Stimulated activated CD4-positive, alpha-beta T cell treated with anti-CD3 and anti-CD28 coated beads, Interleukin-15, amount 100 ng/mL, for 24 hours (primary cell): ENCODE data around the gene SERINC5.
A peak's percentile ranks its signal among the peaks of the same experiment; 100 is the strongest.
"Not testable (repeated sequence)": the region's sequence is repeated elsewhere in the genome, so short reads cannot be mapped to it uniquely, and the experiment has no call there.

ENCODE experiments used
- DNase-seq: peaks from one replicate; pipeline ENCODE4 v3.0.0-alpha.2; 2020

Gene SERINC5

DNA sequence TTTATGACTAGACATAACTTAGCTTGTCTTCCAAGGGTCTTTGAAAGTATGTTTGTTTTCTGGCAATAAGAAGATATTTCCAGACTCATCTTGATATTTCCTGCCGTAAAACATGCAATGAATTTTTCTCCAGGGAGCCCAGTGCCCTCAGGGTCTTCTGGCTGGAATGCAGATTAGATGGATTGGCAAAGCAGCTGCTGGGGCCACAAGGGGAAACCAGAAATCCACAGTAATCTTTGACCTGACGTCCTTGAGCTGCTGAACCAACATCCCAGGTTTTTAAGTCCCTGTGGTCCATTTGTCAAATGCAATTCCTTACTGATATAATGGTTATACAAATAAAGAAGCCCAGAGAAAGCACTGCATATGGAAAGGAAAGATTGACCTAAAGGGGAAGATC lies 127.7 kb downstream of the SERINC5 start:
- no peak for DNase-seq

DNA sequence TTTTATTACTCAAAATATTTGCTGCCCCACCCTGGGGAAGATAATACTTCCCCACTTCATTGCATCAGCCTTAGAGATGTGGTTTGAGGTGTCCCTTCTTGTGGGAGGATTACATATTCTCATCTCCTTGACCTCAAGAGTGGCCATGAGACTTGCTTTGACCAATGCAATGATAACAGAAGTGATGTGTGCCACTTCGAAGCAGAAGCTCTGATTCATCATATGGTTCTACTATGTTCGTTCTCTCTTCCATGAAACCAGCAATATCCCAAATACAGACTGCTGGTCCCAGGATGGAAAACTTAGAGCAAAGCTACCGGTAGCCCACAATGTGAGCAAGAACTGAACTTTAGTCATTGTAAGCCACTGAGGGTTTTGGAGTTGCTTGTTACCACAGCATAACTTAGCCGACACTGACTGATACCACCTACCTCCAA lies 128.7 kb downstream of the SERINC5 start:
- DNase-seq, result no peak

DNA sequence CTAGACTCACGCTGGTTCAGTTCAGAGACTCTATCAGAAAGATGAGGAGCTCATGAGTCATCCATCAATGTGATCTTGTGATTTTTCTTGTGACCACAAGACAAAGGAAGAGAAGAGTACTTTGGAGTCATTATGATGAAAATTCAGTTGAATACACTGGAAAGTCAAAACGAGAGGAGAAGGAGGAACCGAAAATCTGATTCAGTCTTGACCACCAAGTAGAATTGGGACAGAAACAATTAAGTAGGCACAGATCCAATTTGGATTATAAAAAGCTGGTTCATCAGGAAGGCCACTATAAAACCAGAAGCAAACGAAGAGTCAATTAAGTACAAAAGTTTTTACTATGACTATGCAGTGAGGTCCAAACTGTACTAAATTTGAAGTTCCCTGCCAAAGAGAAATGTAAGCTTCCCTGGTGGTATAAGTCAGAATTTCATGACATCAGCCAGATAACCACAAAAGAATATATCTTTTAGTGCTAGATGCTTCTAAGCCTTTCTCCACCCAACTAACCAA lies 129.8 kb downstream of the SERINC5 start:
- DNase-seq, result peak; percentile 30

DNA sequence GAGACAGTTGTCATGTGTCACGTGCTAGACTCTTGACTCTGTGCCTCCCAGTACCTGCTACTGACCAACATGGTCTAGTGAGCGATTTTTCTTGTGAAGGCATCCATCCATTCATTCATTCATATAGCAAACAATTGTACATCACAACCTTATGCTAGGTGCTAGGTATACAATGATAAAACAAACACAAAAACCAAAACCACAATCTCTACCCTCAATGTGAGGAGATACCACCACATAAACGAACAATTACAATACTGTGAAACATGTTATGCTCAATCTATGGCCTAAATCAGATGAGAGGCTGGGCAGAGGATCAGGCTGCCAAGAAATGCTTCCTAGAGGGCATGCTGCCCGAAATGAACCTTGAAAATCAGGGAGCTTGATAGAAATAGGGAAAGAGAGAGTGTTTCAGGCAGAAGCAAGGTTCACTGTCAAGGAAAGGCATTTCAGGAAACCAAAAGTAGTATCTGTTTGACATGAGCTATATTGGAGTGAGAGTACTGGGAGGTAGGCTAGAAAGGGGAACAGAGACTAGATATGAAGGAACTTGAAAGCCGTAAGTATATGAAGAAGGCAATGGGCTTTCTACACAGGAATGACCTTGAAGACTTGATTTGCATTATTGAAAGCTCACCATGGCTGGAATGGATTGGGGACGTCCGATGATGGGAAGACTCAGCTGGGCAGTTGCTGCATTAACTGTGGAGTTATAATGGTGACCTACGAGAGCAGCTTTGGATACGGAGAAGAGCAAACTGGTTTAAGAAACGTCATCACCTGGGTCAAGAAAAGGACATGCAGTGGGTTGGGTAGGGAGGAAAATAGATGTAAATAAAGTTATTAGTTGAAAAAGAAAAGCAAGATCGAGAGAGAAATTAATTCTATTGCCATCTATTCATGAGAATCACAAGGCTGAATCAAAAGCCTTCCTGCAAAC lies 130.6 kb downstream of the SERINC5 start:
- no peak for DNase-seq

DNA sequence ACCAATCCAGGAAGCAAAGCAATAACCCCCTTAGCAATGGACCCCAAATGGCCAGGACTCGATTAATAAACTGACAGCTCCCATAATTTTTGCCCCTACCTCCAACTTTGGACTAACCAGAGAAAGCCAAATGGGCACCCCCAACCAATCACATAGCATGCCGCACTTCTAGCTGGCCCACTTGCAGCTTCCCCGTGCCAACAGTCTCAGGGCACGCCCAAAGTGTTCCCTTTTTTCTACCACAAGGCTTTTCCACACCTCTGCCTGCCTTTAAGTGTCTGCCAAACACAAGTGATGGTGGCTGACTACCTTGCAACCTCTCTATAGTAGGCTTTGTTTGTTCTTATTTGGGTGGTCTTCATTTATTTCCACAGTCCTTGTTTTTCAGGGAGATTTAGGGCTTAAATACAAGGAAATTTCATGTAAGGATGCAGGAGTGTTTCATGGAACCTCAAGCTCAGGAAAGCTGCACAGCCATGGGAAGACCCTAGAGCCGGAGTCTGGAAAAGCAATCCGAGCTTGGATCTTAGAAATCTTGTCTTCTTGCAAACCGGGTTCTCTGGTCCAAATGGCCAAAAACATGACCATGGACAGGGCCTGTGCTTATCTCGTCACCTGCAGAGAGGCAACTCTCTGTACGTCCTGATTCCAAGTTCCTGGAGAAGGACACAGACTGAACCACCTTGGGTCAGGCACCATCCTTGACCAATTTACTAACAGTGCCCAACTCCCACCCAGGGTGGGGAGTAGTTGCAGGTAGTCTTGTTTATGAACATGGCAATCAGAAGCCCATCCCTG lies 131.5 kb downstream of the SERINC5 start:
- DNase-seq, result no peak

DNA sequence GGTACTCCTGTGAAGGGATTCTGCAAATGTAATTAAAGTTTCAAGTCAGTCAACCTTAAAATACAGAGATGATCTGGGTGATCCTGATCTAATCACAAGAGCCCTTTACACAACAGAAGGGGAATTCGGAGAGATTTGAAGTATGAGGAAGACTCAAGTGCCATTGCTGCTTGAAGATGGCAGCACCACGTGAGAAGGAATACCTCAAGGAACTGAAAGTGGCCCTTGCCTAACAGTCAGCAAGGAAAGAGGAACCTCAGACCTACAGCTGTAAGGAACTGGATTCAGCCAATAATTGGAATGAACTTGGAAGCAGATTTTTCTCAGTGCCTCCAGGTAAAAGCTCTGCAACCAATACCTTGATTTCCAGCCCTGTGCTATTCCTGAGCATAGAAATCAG lies 133.3 kb downstream of the SERINC5 start:
- DNase-seq, result no peak

DNA sequence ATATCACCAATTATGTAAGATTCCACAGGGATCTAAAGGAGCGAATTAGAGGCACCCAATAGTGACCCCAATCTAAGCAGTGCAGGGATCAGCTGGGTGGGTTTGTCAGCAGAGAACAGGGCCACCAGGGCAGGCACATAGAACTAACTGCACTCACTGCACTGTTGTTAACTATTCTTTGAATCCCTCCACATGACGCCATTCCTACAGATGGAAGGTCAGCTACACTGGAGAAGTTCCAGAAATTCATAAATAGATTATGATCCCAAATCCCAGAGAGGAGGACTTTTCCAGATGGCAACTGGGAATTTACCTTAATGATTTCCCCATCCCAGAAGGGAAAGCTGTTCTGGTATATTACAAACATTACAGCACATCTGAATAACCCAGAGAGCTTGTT lies 136.5 kb downstream of the SERINC5 start:
- no peak for DNase-seq

DNA sequence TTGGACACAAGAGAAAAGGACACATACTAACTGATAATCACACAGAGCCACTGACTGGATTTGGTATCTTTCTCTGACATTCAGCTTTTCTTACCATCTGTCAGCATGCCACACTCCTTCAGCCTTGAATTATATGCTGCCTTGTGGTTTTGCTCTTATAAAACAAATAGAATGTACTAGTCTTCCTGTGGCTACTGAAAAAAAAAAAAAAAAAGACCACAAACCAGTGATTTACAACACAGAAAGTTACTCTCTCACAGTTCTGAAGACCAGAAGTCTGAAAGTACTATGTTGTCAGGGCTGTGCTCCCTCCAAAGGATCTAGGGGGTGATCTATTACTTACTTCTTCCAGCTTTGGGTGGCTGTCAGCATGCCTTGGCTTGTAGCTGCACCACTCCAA lies 138.4 kb downstream of the SERINC5 start:
- DNase-seq, result no peak

DNA sequence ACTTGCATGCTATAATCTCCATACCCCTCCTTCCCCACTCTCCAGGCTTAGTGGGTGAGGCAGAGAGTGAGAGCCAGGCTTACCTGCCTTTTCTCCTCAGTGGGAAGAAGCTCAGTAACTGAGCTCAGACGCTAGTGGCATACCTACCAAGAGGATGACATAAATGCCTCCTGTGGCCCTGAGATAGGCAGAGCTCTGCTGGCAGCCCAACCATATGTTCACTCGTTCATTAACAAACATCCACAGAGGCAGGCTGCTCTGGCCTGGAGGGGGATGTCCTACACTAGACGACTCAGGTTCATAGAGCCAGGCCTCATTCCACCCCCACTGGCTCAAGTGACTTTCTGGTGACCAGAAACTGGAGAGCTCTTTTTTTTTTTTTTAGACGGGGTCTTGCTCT lies 139.4 kb downstream of the SERINC5 start:
- no peak for DNase-seq

DNA sequence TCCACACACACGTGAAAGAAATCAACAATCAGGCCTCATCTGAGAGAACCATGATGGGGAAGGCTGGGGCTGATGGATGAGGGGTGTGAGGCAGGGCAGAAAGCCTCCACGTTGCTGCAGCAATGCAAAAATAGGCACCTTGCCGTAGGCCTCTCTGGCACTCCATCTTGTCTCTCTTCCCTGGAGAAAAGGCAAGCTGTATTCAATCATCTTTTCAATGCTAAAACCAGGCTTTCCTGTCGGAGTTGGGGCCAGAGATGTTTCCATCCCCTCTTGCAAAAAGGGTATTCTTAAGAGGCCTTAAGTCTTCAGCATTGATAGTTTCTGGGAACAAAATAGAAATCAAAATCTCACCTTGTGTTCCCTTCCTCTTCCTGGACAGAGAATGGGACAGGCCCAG lies 139.8 kb downstream of the SERINC5 start:
- no peak for DNase-seq

DNA sequence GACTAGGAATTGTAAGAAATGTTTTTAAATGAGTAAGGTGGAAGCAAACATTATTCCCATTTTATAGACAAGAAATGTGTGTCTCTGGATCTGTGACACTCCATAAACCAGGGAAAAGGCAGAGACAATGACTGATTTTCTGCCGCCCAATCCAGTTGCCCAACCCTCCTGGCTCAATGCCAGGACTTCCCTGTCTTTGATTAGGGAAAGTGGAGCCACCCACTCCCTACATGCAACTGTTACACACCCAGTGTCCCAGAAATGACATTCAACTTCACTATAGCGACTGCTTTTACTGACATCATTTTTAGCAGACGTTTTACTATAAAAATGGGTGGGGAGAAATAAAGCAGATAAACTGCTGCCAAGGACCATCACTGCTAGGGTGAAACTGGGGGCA lies 141.0 kb downstream of the SERINC5 start:
- DNase-seq, result no peak

DNA sequence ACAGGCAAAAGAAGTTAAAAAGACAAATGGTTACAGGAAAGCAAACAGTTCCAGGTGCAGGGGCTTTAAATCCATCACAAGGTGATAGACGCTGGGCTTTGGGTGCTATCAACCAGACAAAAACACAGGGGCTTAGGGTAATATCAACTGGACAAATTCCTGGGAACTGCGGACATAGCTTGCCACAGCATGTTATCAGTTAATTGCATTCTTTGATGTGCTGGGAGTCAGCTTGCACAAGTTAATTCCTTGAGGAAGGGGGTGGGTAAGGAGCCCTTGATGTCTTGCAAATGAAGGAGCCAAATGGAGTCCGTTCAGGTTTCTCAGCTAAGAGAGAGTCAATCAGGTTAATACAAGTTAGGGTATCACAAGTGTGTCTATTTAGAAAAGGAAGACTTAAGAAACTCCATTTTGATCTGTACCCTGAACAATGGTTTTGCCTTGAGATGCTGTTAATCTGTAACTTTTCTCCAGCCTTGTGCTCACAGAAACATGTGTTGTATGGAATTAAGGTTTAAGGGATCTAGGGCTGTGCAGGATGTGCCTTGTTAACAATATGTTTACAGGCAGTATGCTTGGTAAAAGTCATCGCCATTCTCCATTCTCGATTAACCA lies 144.4 kb downstream of the SERINC5 start:
- DNase-seq, result not testable (repeated sequence)

DNA sequence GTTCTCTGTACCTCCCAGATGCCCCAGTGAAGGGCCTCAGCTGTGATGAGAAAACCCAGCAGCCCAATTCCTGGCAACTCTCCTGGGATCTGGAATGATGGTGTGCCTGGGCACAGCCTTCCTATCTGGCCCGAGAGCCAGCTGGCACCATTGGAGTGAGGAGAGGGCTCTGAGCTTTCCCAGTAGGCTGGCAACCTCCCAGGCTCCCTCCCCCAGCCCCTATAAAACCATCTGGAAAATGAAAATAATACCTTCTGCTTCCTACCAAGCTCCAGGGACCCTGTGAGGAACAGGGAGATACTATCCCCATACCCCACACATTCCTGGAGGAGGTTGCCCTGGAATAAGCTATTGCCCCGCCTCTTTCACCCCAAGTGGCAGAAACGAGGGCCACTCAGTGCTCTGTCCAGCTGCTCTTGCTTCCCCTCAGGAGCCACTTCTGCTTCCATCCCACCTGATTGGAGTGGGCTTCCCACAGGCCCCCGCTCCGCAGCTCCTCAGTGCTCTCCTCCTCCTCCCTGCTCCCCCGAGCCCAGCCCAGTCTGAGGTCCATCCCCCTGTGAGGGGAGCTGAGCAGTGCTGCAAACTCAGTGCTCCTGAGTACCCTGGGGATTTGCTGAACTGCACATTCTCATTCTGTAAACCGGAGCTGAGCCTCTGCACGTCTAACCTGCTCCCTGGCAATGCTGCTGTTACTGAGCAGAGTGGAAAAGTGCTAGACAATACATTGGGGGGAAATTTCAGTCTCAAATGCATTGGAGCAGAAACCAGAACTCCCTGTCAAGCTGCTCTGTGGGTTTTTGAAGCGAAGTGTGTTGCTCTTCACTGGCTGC lies 146.0 kb downstream of the SERINC5 start:
- no peak for DNase-seq

DNA sequence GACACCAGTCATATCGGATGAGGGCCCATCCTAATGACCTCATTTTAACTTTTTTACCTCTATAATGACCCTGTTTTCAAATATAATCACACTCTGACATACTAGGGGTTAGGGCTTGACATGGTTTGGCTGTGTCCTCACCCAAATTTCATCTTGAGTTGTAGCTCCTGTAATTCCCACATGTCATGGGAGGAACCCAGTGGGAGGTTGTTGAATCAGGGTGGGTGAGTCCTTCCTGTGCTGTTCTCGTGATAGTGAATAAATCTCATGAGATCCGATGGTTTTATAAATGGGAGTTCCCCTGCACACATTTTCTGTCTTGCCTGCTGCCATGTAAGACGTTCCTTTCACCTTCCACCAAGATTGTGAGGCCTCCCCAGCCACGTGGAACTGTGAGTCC lies 148.9 kb downstream of the SERINC5 start:
- DNase-seq, result no peak

DNA sequence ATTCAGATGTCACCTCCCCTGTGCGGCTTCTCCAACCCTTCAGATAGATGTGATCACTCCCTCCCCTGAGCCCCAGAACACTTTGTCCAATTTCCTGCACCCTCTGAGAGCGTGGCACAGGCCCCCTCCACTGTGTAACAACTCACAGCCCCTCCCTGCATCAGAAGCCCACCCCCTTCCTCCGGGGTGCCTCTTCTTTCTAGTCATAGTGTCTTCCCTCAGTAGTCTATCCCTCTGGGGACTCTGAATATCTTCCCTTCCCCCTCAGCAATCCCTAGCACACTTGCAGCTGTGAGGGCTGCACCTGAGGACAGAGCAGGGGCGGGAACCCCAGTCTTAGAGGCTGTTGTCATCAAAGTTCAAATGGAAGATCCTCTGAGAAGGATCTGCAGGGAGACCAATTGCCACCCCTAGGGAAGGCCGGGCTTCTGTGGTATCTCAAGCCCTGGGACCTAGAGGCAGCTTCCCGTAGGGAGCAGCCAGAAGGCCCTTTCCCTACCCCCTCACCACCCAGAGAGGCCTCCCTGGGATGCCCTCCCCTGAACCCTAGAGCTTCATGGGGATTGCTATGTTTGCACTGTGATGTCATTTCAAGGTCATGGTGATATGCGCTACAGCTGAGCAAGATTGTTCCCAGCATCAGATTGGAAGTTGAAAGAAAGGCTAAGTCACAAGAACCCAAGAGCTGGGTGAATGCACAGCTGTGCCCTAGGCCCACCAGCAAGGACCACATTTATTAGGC lies 150.0 kb downstream of the SERINC5 start:
- no peak for DNase-seq

DNA sequence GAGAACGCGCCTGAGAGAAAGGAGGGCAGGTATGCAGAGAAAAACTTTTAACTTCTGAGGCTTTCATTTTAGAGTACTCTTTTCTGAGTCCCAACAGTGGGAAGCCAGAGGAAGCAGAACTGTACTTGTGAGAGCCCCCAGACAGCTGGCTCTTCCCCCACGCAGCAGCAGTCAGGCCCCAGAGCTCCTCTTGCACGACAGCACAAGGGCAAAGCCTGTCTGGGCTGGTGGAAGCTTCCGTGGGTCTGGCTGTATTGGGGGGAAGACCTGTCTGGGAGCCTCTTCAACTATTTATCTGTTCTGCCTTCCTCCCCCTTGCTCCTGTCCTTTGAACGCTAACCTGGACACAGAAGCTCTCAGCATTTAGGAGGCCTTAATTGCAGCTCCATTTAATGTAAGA lies 152.5 kb downstream of the SERINC5 start:
- no peak for DNase-seq

DNA sequence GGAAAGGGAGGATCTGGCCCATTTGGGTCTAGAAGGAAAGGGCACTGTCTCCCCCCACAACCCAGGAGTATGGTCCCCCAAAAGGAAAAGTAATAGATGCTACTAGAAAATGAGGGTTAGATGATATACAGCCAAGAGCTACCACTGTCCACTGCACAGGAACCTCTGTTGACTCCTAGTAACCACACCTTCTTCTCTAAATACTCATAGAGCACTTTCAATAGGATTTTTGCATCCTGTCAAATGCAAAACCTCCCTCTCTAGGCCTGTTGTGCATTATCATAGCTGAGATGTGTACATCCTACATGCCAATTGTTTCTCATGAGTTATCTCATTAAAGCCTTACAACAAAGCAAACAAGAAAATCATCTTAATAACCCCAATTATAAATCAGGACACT lies 153.9 kb downstream of the SERINC5 start:
- no peak for DNase-seq

DNA sequence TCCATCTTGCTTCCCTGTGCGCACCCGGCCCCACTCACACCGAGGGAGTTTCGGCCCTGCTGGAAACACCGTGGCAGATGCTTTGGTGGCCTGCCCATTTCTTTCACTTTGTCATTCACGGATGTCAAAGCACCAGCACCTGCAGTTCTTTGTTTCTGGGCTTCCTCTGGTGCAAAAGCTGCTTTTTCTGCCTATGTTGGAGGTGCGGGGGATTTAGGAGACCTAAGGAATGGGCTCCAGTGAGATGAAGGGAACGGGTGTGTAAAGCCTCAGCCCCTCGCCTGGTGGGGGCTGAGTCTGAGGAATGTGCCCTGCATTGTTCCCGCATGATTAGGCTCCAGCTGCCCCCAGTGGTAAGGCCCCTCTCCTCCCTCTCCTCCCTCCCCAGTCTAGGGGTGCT lies 158.4 kb downstream of the SERINC5 start:
- DNase-seq, result no peak

DNA sequence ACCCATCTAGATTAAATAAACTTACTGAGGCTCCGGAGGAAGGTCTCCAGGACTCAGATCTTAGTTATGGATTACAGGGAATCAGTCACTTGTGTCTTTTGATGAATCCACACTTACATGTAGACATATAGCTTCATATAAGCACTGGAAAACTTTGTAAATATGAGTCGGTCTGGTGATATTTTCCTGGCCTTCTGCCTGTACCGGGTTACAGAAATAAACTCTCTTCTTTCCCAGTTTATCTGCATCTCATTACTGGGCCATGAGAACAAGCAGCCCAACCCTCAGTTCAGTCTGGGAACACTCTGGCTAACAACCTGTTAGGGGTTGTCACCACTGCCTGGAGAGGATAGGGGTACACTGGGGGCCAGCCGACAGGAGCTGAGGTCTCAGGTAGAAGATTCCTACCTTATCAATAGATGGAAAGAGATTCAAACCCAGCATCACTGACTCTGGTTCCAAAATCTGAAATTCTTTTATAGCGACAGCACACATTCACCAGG lies 161.6 kb downstream of the SERINC5 start:
- no peak for DNase-seq

DNA sequence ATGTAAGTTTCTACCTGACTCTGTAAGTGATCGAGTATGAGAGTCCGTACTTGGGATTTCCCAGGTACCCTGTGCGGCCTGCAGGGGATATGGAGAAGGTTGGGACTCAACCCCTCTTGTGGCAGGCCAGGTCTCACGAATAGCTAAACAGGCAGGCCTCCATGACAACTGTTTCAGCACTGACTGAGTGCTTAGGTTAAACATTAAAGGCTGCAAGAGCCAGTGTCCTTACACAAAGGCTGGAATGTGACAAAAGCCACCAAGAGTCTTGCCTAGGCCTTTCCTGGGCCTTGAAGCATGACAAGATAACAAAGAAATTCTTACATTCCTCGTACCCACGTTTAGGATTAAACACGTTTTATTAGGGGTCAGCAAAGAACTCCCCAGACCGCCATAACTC lies 162.1 kb downstream of the SERINC5 start:
- no peak for DNase-seq

DNA sequence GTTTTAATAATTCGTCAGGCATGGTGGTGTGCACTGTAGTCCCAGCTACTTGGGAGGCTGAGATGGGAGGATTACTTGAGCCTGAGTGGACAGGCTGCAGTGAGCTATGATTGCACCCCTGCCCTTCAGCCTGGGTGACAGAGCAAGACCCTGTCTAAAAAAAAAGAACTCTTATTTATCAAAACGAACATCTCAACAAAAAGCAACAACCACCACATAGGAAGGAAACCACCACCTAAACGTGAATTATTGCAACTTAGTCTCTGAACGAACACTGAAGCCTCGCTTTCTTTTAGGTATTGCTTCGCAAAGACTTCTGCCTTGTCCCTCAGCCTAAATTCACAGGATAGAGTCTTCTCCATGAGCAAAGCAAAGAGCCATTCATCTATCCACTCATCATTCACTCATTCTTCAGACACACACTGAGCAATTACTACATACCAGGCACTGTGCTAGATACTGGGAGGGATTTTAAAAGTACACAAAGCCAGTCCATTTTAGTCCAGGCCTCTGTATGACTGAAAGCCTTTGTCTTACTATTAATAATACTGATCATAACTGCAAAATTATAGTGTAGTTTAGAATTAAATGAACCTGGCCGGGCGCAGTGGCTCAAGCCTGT lies 163.3 kb downstream of the SERINC5 start:
- DNase-seq, result no peak
